Activated gamma-delta T cell treated with Interleukin-2 at 50 U/mL for 16 hours (primary cell): ENCODE results near the gene ATCAY.
"Not testable (repeated sequence)": the region's sequence is repeated elsewhere in the genome, so short reads cannot be mapped to it uniquely, and the experiment has no call there.

ENCODE experiments used
- DNase-seq: peaks from one replicate; pipeline ENCODE4 v3.0.0-alpha.2; 2020

Gene ATCAY

GRCh38 chr19:3857449-3858003 is 23.0 kb upstream of the ATCAY start:
- DNase-seq: no peak

GRCh38 chr19:3860499-3860898 is 20.0 kb upstream of the ATCAY start:
- no peak for DNase-seq

- DNase-seq: no peak
Measured at GRCh38 chr19:3862826-3863500, 17.5 kb upstream of the ATCAY start.

GRCh38 chr19:3863648-3864047 is 16.8 kb upstream of the ATCAY start:
- no peak for DNase-seq

GRCh38 chr19:3866910-3867638 is 13.4 kb upstream of the ATCAY start:
- no peak for DNase-seq

GRCh38 chr19:3867971-3868769 is 12.3 kb upstream of the ATCAY start:
- no peak for DNase-seq

GRCh38 chr19:3868770-3869456 is 11.6 kb upstream of the ATCAY start, which contains the start of gene ZFR2:
ZFR2 (minus strand) TSS chr19:3869038; CDS start chr19:3869017, 21 bp downstream.
- no peak for DNase-seq

GRCh38 chr19:3873151-3873550 is 7.3 kb upstream of the ATCAY start:
- DNase-seq: no peak

GRCh38 chr19:3874695-3875094 is 5.8 kb upstream of the ATCAY start:
- not testable (repeated sequence) for DNase-seq

GRCh38 chr19:3879656-3880055 is 829 bp upstream of the ATCAY start:
- no peak for DNase-seq

GRCh38 chr19:3881272-3882040 is 971 bp downstream of the ATCAY start:
- DNase-seq: no peak

GRCh38 chr19:3882041-3882384 is 1.5 kb downstream of the ATCAY start:
- no peak for DNase-seq

GRCh38 chr19:3890591-3890990 is 10.1 kb downstream of the ATCAY start:
- DNase-seq: no peak

- no peak for DNase-seq
Measured at GRCh38 chr19:3893509-3894179, 13.2 kb downstream of the ATCAY start.

GRCh38 chr19:3894959-3895358 is 14.5 kb downstream of the ATCAY start:
- DNase-seq: not testable (repeated sequence)

- no peak for DNase-seq
Measured at GRCh38 chr19:3895788-3896187, 15.3 kb downstream of the ATCAY start.

GRCh38 chr19:3897936-3898335 is 17.5 kb downstream of the ATCAY start:
- peak; percentile 28 for DNase-seq

GRCh38 chr19:3898426-3898825 is 17.9 kb downstream of the ATCAY start:
- no peak for DNase-seq

GRCh38 chr19:3899531-3900294 is 19.2 kb downstream of the ATCAY start:
- no peak for DNase-seq

GRCh38 chr19:3902317-3902973 is 22.0 kb downstream of the ATCAY start:
- DNase-seq: no peak
